ENCODE results near the gene GUCY1A1.
"Not testable (repeated sequence)": the region's sequence is repeated elsewhere in the genome, so short reads cannot be mapped to it uniquely, and the experiment has no call there.

Gene GUCY1A1

GRCh38 chr4:155639704-155640523 lies 26.7 kb upstream of the GUCY1A1 start:
- Histone ChIP-seq H3K56ac (ENCODE audit: low read length) (no peak overlapping the region), H3K79me1 (ENCODE audit: low read length) (no peaks in the 10 kb centered on the region), H2BK15ac (replicated peaks; ENCODE audit: low read depth) (no peak overlapping the region), H2BK120ac (ENCODE audit: low read depth, low read length) (no peak overlapping the region), H3K23ac (ENCODE audit: low read length) (no peak overlapping the region), H4K8ac (ENCODE audit: low read depth, low read length) (no peak overlapping the region), H4K5ac (ENCODE audit: low read length) (no peak overlapping the region), H2AK5ac (ENCODE audit: low read length) (no peak overlapping the region), H3K79me2 (ENCODE audit: control insufficient read depth, insufficient read depth, low read length) (no peaks in the 10 kb centered on the region), H3K36me3 (ENCODE audit: control insufficient read depth, insufficient read depth, low read length) (no peaks in the 10 kb centered on the region), H3K4me3 (ENCODE audit: low read length) (no peak overlapping the region), H3K4me2 (ENCODE audit: low read length) (no peak overlapping the region), H3K4ac (ENCODE audit: low read depth, low read length) (no peak overlapping the region), H2BK5ac (ENCODE audit: low read length) (no peak overlapping the region), H3K9ac (ENCODE audit: low read length) (no peak overlapping the region), H3K27me3 (ENCODE audit: insufficient read depth, low read length, poor library complexity) (no peaks in the 10 kb centered on the region), H3K27ac (ENCODE audit: low read depth, low read length) (no peak overlapping the region), H3K4me1 (ENCODE audit: control insufficient read depth, low read depth, low read length) (no peaks in the 10 kb centered on the region), H3K18ac (ENCODE audit: low read length) (no peak overlapping the region)
- no peak for DNase-seq
- WGBS (ENCODE audit: extremely low coverage, insufficient coverage, low lambda C conversion rate): no CpG with 5 or more reads among the region's 3 CpGs

GRCh38 chr4:155640751-155641150 lies 25.9 kb upstream of the GUCY1A1 start:
- no peaks in the 10 kb centered on the region for H3K79me1 ChIP-seq (ENCODE audit: low read length)
- no peak overlapping the region for H3K9ac ChIP-seq (ENCODE audit: low read length)
- no peak overlapping the region for H3K23ac ChIP-seq (ENCODE audit: low read length)
- H2BK120ac ChIP-seq (ENCODE audit: low read depth, low read length): no peak overlapping the region
- DNase-seq: no peak
- H3K4me2 ChIP-seq (ENCODE audit: low read length): no peak overlapping the region
- H3K18ac ChIP-seq (ENCODE audit: low read length): no peak overlapping the region
- no peak overlapping the region for H4K8ac ChIP-seq (ENCODE audit: low read depth, low read length)
- H3K27me3 ChIP-seq (ENCODE audit: insufficient read depth, low read length, poor library complexity): no peaks in the 10 kb centered on the region
- no peaks in the 10 kb centered on the region for H3K79me2 ChIP-seq (ENCODE audit: control insufficient read depth, insufficient read depth, low read length)
- H3K4me3 ChIP-seq (ENCODE audit: low read length): no peak overlapping the region
- H3K27ac ChIP-seq (ENCODE audit: low read depth, low read length): no peak overlapping the region
- H3K4me1 ChIP-seq (ENCODE audit: control insufficient read depth, low read depth, low read length): no peaks in the 10 kb centered on the region
- H2AK5ac ChIP-seq (ENCODE audit: low read length): no peak overlapping the region
- H2BK15ac ChIP-seq (replicated peaks; ENCODE audit: low read depth): no peak overlapping the region
- no peak overlapping the region for H2BK5ac ChIP-seq (ENCODE audit: low read length)
- H3K4ac ChIP-seq (ENCODE audit: low read depth, low read length): no peak overlapping the region
- no CpG with 5 or more reads among the region's 2 CpGs for WGBS (ENCODE audit: extremely low coverage, insufficient coverage, low lambda C conversion rate)
- no peaks in the 10 kb centered on the region for H3K36me3 ChIP-seq (ENCODE audit: control insufficient read depth, insufficient read depth, low read length)
- H4K5ac ChIP-seq (ENCODE audit: low read length): no peak overlapping the region
- H3K56ac ChIP-seq (ENCODE audit: low read length): no peak overlapping the region

GRCh38 chr4:155643087-155643486 lies 23.6 kb upstream of the GUCY1A1 start:
- Histone ChIP-seq H3K4ac (ENCODE audit: low read depth, low read length) (no peak overlapping the region), H2AK5ac (ENCODE audit: low read length) (no peak overlapping the region), H2BK15ac (replicated peaks; ENCODE audit: low read depth) (no peak overlapping the region), H3K27me3 (ENCODE audit: insufficient read depth, low read length, poor library complexity) (no peaks in the 10 kb centered on the region), H3K4me1 (ENCODE audit: control insufficient read depth, low read depth, low read length) (no peaks in the 10 kb centered on the region), H3K9ac (ENCODE audit: low read length) (no peak overlapping the region), H3K4me3 (ENCODE audit: low read length) (no peak overlapping the region), H4K8ac (ENCODE audit: low read depth, low read length) (no peak overlapping the region), H3K23ac (ENCODE audit: low read length) (no peak overlapping the region), H3K18ac (ENCODE audit: low read length) (no peak overlapping the region), H3K79me1 (ENCODE audit: low read length) (no peaks in the 10 kb centered on the region), H2BK120ac (ENCODE audit: low read depth, low read length) (no peak overlapping the region), H3K4me2 (ENCODE audit: low read length) (no peak overlapping the region), H2BK5ac (ENCODE audit: low read length) (no peak overlapping the region), H3K56ac (ENCODE audit: low read length) (no peak overlapping the region), H3K79me2 (ENCODE audit: control insufficient read depth, insufficient read depth, low read length) (no peaks in the 10 kb centered on the region), H4K5ac (ENCODE audit: low read length) (no peak overlapping the region), H3K36me3 (ENCODE audit: control insufficient read depth, insufficient read depth, low read length) (no peaks in the 10 kb centered on the region), H3K27ac (ENCODE audit: low read depth, low read length) (no peak overlapping the region)
- no CpG with 5 or more reads among the region's 1 CpG for WGBS (ENCODE audit: extremely low coverage, insufficient coverage, low lambda C conversion rate)
- DNase-seq: no peak

- Histone ChIP-seq H4K5ac (ENCODE audit: low read length) (no peak overlapping the region), H2BK5ac (ENCODE audit: low read length) (no peak overlapping the region), H3K4ac (ENCODE audit: low read depth, low read length) (no peak overlapping the region), H2BK120ac (ENCODE audit: low read depth, low read length) (no peak overlapping the region), H3K4me2 (ENCODE audit: low read length) (no peak overlapping the region), H3K18ac (ENCODE audit: low read length) (no peak overlapping the region), H2BK15ac (replicated peaks; ENCODE audit: low read depth) (no peak overlapping the region), H2AK5ac (ENCODE audit: low read length) (no peak overlapping the region), H4K8ac (ENCODE audit: low read depth, low read length) (no peak overlapping the region), H3K79me1 (ENCODE audit: low read length) (no peaks in the 10 kb centered on the region), H3K79me2 (ENCODE audit: control insufficient read depth, insufficient read depth, low read length) (no peaks in the 10 kb centered on the region), H3K4me3 (ENCODE audit: low read length) (no peak overlapping the region), H3K27ac (ENCODE audit: low read depth, low read length) (no peak overlapping the region), H3K4me1 (ENCODE audit: control insufficient read depth, low read depth, low read length) (no peaks in the 10 kb centered on the region), H3K56ac (ENCODE audit: low read length) (no peak overlapping the region), H3K9ac (ENCODE audit: low read length) (no peak overlapping the region), H3K36me3 (ENCODE audit: control insufficient read depth, insufficient read depth, low read length) (no peaks in the 10 kb centered on the region), H3K23ac (ENCODE audit: low read length) (no peak overlapping the region), H3K27me3 (ENCODE audit: insufficient read depth, low read length, poor library complexity) (no peaks in the 10 kb centered on the region)
- no peak for DNase-seq
- WGBS (ENCODE audit: extremely low coverage, insufficient coverage, low lambda C conversion rate): no CpG with 5 or more reads among the region's 2 CpGs
Observed at GRCh38 chr4:155646001-155646400, 20.6 kb upstream of the GUCY1A1 start.

- DNase-seq; H3K79me1 ChIP-seq (ENCODE audit: low read length); H3K27ac ChIP-seq (ENCODE audit: low read depth, low read length); H4K5ac ChIP-seq (ENCODE audit: low read length); H3K79me2 ChIP-seq (ENCODE audit: control insufficient read depth, insufficient read depth, low read length); H3K4me1 ChIP-seq (ENCODE audit: control insufficient read depth, low read depth, low read length); H3K36me3 ChIP-seq (ENCODE audit: control insufficient read depth, insufficient read depth, low read length); H2BK120ac ChIP-seq (ENCODE audit: low read depth, low read length); H2BK5ac ChIP-seq (ENCODE audit: low read length); H3K18ac ChIP-seq (ENCODE audit: low read length); H3K56ac ChIP-seq (ENCODE audit: low read length); H2AK5ac ChIP-seq (ENCODE audit: low read length); H2BK15ac ChIP-seq (replicated peaks; ENCODE audit: low read depth); H4K8ac ChIP-seq (ENCODE audit: low read depth, low read length); H3K4me2 ChIP-seq (ENCODE audit: low read length); H3K4me3 ChIP-seq (ENCODE audit: low read length); H3K4ac ChIP-seq (ENCODE audit: low read depth, low read length); H3K27me3 ChIP-seq (ENCODE audit: insufficient read depth, low read length, poor library complexity); H3K9ac ChIP-seq (ENCODE audit: low read length); H3K23ac ChIP-seq (ENCODE audit: low read length): not testable (repeated sequence)
- WGBS (ENCODE audit: extremely low coverage, insufficient coverage, low lambda C conversion rate): no CpG with 5 or more reads among the region's 4 CpGs
Observed at GRCh38 chr4:155650785-155651184, 15.9 kb upstream of the GUCY1A1 start.

GRCh38 chr4:155653052-155653451 lies 13.6 kb upstream of the GUCY1A1 start:
- no peak overlapping the region for H2BK15ac ChIP-seq (replicated peaks; ENCODE audit: low read depth)
- no peak overlapping the region for H2BK120ac ChIP-seq (ENCODE audit: low read depth, low read length)
- DNase-seq: no peak
- no peaks in the 10 kb centered on the region for H3K27me3 ChIP-seq (ENCODE audit: insufficient read depth, low read length, poor library complexity)
- H3K18ac ChIP-seq (ENCODE audit: low read length): no peak overlapping the region
- no peak overlapping the region for H3K56ac ChIP-seq (ENCODE audit: low read length)
- H3K79me2 ChIP-seq (ENCODE audit: control insufficient read depth, insufficient read depth, low read length): no peaks in the 10 kb centered on the region
- no peak overlapping the region for H2BK5ac ChIP-seq (ENCODE audit: low read length)
- no peak overlapping the region for H4K5ac ChIP-seq (ENCODE audit: low read length)
- H3K27ac ChIP-seq (ENCODE audit: low read depth, low read length): no peak overlapping the region
- H3K4ac ChIP-seq (ENCODE audit: low read depth, low read length): no peak overlapping the region
- no peak overlapping the region for H3K23ac ChIP-seq (ENCODE audit: low read length)
- no peak overlapping the region for H4K8ac ChIP-seq (ENCODE audit: low read depth, low read length)
- no peak overlapping the region for H3K4me2 ChIP-seq (ENCODE audit: low read length)
- H2AK5ac ChIP-seq (ENCODE audit: low read length): no peak overlapping the region
- H3K4me3 ChIP-seq (ENCODE audit: low read length): no peak overlapping the region
- H3K36me3 ChIP-seq (ENCODE audit: control insufficient read depth, insufficient read depth, low read length): no peaks in the 10 kb centered on the region
- no peaks in the 10 kb centered on the region for H3K79me1 ChIP-seq (ENCODE audit: low read length)
- no peaks in the 10 kb centered on the region for H3K4me1 ChIP-seq (ENCODE audit: control insufficient read depth, low read depth, low read length)
- H3K9ac ChIP-seq (ENCODE audit: low read length): no peak overlapping the region
